ENCODE results near the gene OR2V1.

GRCh38 chr5:181166812-181167733 lies 36.1 kb upstream of the OR2V1 start:
- TF ChIP-seq, protein P1, sequence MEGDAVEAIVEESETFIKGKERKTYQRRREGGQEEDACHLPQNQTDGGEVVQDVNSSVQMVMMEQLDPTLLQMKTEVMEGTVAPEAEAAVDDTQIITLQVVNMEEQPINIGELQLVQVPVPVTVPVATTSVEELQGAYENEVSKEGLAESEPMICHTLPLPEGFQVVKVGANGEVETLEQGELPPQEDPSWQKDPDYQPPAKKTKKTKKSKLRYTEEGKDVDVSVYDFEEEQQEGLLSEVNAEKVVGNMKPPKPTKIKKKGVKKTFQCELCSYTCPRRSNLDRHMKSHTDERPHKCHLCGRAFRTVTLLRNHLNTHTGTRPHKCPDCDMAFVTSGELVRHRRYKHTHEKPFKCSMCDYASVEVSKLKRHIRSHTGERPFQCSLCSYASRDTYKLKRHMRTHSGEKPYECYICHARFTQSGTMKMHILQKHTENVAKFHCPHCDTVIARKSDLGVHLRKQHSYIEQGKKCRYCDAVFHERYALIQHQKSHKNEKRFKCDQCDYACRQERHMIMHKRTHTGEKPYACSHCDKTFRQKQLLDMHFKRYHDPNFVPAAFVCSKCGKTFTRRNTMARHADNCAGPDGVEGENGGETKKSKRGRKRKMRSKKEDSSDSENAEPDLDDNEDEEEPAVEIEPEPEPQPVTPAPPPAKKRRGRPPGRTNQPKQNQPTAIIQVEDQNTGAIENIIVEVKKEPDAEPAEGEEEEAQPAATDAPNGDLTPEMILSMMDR (IDR thresholded peaks at IDR 0.05), result no peak
- no peak for TF ChIP-seq POLR2A (IDR thresholded peaks at IDR 0.05)
